H1 (cell line): ENCODE data around the gene KCP. TPM values are rescaled to one million over a fixed set of nuclear protein-coding genes. Genes with fewer than 3 reads are reported as not detected.

Experiments
- EZH2 ChIP-seq: fragments of 200-600 bp; sonication (generic); IDR thresholded peaks from 2 replicates; pipeline ENCODE4 v1.7.1; 2012; ENCODE audit warnings: low read depth, mild to moderate bottlenecking, moderate library complexity, low read length, inconsistent platforms; ENCODE audit not compliant: severe bottlenecking
- KDM4A ChIP-seq: IDR thresholded peaks from one replicate; pipeline ENCODE4 v1.7.1; 2012; ENCODE audit warnings: low read depth, mild to moderate bottlenecking, moderate library complexity, low read length, inconsistent platforms; ENCODE audit not compliant: severe bottlenecking
- MAX ChIP-seq: IDR thresholded peaks from 2 replicates; pipeline ENCODE4 v1.6.1; 2012; ENCODE audit warnings: inconsistent platforms
- SIN3A ChIP-seq, 2 experiments: IDR thresholded peaks in 1 of 2; conservative IDR thresholded peaks in 1 of 2; 2 replicates each; pipeline ENCODE4 v1.6.1; 2011 to 2012; ENCODE audit warnings: low read length in 2 of 2, improper control_type of control experiment in 1 of 2, low read depth in 1 of 2, mild to moderate bottlenecking in 1 of 2
- TCF12 ChIP-seq: IDR thresholded peaks from 2 replicates; pipeline ENCODE4 v1.6.1; 2011; ENCODE audit warnings: low read depth, mild to moderate bottlenecking, low read length
- YY1 ChIP-seq: IDR thresholded peaks from 2 replicates; pipeline ENCODE4 v1.6.1; 2011; ENCODE audit warnings: low read depth, mild to moderate bottlenecking, low read length
- polyA plus RNA-seq, 7 experiments: library from polyadenylated mRNA; depleted of rRNA in 3 of 7; stranded (reverse) in 5 of 7; unstranded in 2 of 7; fragments of >200 nt in 5 of 7; fragments of 200-250 nt in 2 of 7; gene quantifications; 1 replicate in 5 of 7; 2 replicates in 1 of 7; 4 replicates in 1 of 7; pipeline versions ENCODE4 v1.2.1 to v1.2.3, GENCODE V29; 2011 to 2013; ENCODE audit warnings: missing spikeins in 2 of 7, mixed read lengths in 2 of 7
- total RNA-seq: library from RNA; stranded (reverse); fragmentation: NEBNext Ultra II Directional; extraction: Animal tissue kit (Norgen Biotek cat#: 25700); gene quantifications from 2 replicates; pipeline ENCODE4 v1.2.1, GENCODE V29; 2021

The KCP gene
- total and polyA plus RNA-seq, 2 of the 8 experiments (the other 6 are each of a cell fraction or from before 2014, with no cell fraction given): 1.3 to 2.0 TPM

GRCh38 chr7:128831178-128831993 is 79.1 kb downstream of the KCP start (continued):
- TF ChIP-seq MAX: peak; percentile 87
- no peak for TF ChIP-seq YY1
- TF ChIP-seq SIN3A (conservative IDR thresholded peaks at IDR 0.05 in 1 of 2, IDR thresholded peaks at IDR 0.05 in 1 of 2; ENCODE audit: low read depth in 1 of 2, low read length in 2 of 2): peak in 1 of 2 experiments; percentile 66; a peak in 2 of 4 replicates
- TF ChIP-seq EZH2: peak; percentile 64
- peak; percentile 28 for TF ChIP-seq KDM4A
- TF ChIP-seq TCF12: no peak
